HepG2 (cell line): ENCODE measurements around the gene GPR119. TPM values are rescaled to one million over a fixed set of nuclear protein-coding genes. Genes with fewer than 3 reads are reported as not detected.

Experiments
- AHDC1 ChIP-seq: sonication (generic); formaldehyde crosslinking; IDR thresholded peaks from 2 replicates; pipeline ENCODE4 v1.5.1; 2020; ENCODE audit warnings: mild to moderate bottlenecking, missing genetic modification reagents, borderline replicate concordance
- ATM ChIP-seq: fragments of 450-650 bp; IDR thresholded peaks from 2 replicates; pipeline ENCODE4 v1.7.1; 2017; ENCODE audit warnings: mild to moderate bottlenecking, borderline replicate concordance
- CREB1 ChIP-seq, 2 experiments: fragments of 450-650 bp in 1 of 2; IDR thresholded peaks; 2 replicates each; pipeline ENCODE4 v1.6.1; 2016 to 2017; ENCODE audit warnings: control low read depth in 1 of 2, mild to moderate bottlenecking in 1 of 2, missing compliant biosample characterization in 1 of 2, missing genetic modification characterization in 1 of 2
- HNF4G ChIP-seq, 2 experiments: sonication (generic) in 1 of 2; formaldehyde crosslinking in 1 of 2; IDR thresholded peaks; 2 replicates each; pipeline versions ENCODE4 v1.4.0 to v1.6.1; 2011 to 2020; ENCODE audit warnings: borderline replicate concordance in 2 of 2, low read depth in 2 of 2, mild to moderate bottlenecking in 2 of 2, low read length in 1 of 2, missing genetic modification reagents in 1 of 2, moderate library complexity in 1 of 2
- HNRNPK ChIP-seq: fragments of 200-400 bp; formaldehyde crosslinking; IDR thresholded peaks from 2 replicates; pipeline ENCODE4 v1.6.1; 2018; ENCODE audit warnings: low read length, low read depth, moderate library complexity, mild to moderate bottlenecking; ENCODE audit not compliant: poor library complexity, severe bottlenecking
- IRF2 ChIP-seq: IDR thresholded peaks from 2 replicates; pipeline ENCODE4 v1.6.1; 2018; ENCODE audit warnings: missing genetic modification reagents, missing compliant biosample characterization
- KDM1A ChIP-seq: IDR thresholded peaks from 2 replicates; pipeline ENCODE4 v1.6.1; 2016; ENCODE audit warnings: missing compliant biosample characterization
- ONECUT2 ChIP-seq: sonication (generic); formaldehyde crosslinking; IDR thresholded peaks from 2 replicates; pipeline ENCODE4 v1.4.0; 2020; ENCODE audit warnings: missing genetic modification reagents
- PCBP1 ChIP-seq: fragments of 200-400 bp; formaldehyde crosslinking; IDR thresholded peaks from 2 replicates; pipeline ENCODE4 v1.6.1; 2017; ENCODE audit warnings: mild to moderate bottlenecking, low read depth, low read length, borderline replicate concordance
- POLR2AphosphoS5 ChIP-seq: IDR thresholded peaks from 2 replicates; pipeline ENCODE4 v1.6.1; 2012; ENCODE audit warnings: low read depth, low read length
- SMAD3 ChIP-seq: sonication (generic); formaldehyde crosslinking; IDR thresholded peaks from 2 replicates; pipeline ENCODE4 v1.4.0; 2020; ENCODE audit warnings: missing genetic modification reagents
- SP2 ChIP-seq: sonication (generic); formaldehyde crosslinking; IDR thresholded peaks from 2 replicates; pipeline ENCODE4 v1.5.1; 2020; ENCODE audit warnings: mild to moderate bottlenecking, missing genetic modification reagents
- SP5 ChIP-seq: IDR thresholded peaks from 2 replicates; pipeline ENCODE4 v1.6.1; 2016; ENCODE audit warnings: low read depth, borderline replicate concordance
- STAT5B ChIP-seq: sonication (generic); formaldehyde crosslinking; IDR thresholded peaks from 2 replicates; pipeline ENCODE4 v1.4.0; 2020; ENCODE audit warnings: missing genetic modification reagents
- ZFP41 ChIP-seq: sonication (generic); formaldehyde crosslinking; IDR thresholded peaks from 2 replicates; pipeline ENCODE4 v1.4.0; 2020; ENCODE audit warnings: mild to moderate bottlenecking, missing genetic modification reagents, borderline replicate concordance
- ZMAT5 ChIP-seq: sonication (generic); formaldehyde crosslinking; IDR thresholded peaks from 2 replicates; pipeline ENCODE4 v1.5.0; 2020; ENCODE audit warnings: mild to moderate bottlenecking, low read depth, missing genetic modification reagents, borderline replicate concordance
- ZNF274 ChIP-seq: sonication (generic); formaldehyde crosslinking; IDR thresholded peaks from 2 replicates; pipeline ENCODE4 v1.5.1; 2020; ENCODE audit warnings: mild to moderate bottlenecking, missing genetic modification reagents
- ZNF317 ChIP-seq: sonication (generic); formaldehyde crosslinking; IDR thresholded peaks from 2 replicates; pipeline ENCODE4 v1.5.0; 2020; ENCODE audit warnings: mild to moderate bottlenecking, missing genetic modification reagents
- ZNF33B ChIP-seq: sonication (generic); formaldehyde crosslinking; IDR thresholded peaks from 2 replicates; pipeline ENCODE4 v1.5.1; 2020; ENCODE audit warnings: mild to moderate bottlenecking, missing genetic modification reagents
- ZNF44 ChIP-seq: sonication (generic); formaldehyde crosslinking; IDR thresholded peaks from 2 replicates; pipeline ENCODE4 v1.5.1; 2020; ENCODE audit warnings: mild to moderate bottlenecking, missing genetic modification reagents
- ZNF616 ChIP-seq: sonication (generic); formaldehyde crosslinking; IDR thresholded peaks from 2 replicates; pipeline ENCODE4 v1.5.0; 2020; ENCODE audit warnings: low read depth, mild to moderate bottlenecking, missing genetic modification reagents
- ZNF850 ChIP-seq: sonication (generic); formaldehyde crosslinking; conservative IDR thresholded peaks from 2 replicates; pipeline ENCODE4 v1.9.0; 2021; ENCODE audit warnings: mild to moderate bottlenecking, missing genetic modification reagents
- polyA plus RNA-seq, 8 experiments: library from polyadenylated mRNA; depleted of rRNA in 3 of 8; stranded (reverse) in 7 of 8; unstranded in 1 of 8; fragments of >200 nt; fragmentation: Illumina TruSeq in 4 of 8; extraction: Trizol in 4 of 8; gene quantifications; 2 replicates each; pipeline versions ENCODE4 v1.2.1 to v1.2.3, GENCODE V29; 2011 to 2016; ENCODE audit warnings: low read depth in 4 of 8, missing spikeins in 1 of 8, mixed read lengths in 1 of 8; ENCODE audit not compliant: insufficient read depth in 1 of 8
- total RNA-seq, 5 experiments: library from RNA; depleted of rRNA; stranded (reverse); fragments of >200 nt; fragmentation: Illumina TruSeq; extraction: Trizol; gene quantifications; 2 replicates each; pipeline ENCODE4 v1.2.3, GENCODE V29; 2016; ENCODE audit warnings: low read depth in 1 of 5
- TF ChIP-seq, protein P1 (sequence below): sonication (generic); formaldehyde crosslinking; conservative IDR thresholded peaks from 2 replicates; pipeline ENCODE4 v1.4.0; 2020; ENCODE audit warnings: missing genetic modification reagents

GPR119 gene
- total and polyA plus RNA-seq, 2 of the 13 experiments (the other 11 are each of a cell fraction or from before 2014, with no cell fraction given): 2.6 to 5.5 TPM

DNA sequence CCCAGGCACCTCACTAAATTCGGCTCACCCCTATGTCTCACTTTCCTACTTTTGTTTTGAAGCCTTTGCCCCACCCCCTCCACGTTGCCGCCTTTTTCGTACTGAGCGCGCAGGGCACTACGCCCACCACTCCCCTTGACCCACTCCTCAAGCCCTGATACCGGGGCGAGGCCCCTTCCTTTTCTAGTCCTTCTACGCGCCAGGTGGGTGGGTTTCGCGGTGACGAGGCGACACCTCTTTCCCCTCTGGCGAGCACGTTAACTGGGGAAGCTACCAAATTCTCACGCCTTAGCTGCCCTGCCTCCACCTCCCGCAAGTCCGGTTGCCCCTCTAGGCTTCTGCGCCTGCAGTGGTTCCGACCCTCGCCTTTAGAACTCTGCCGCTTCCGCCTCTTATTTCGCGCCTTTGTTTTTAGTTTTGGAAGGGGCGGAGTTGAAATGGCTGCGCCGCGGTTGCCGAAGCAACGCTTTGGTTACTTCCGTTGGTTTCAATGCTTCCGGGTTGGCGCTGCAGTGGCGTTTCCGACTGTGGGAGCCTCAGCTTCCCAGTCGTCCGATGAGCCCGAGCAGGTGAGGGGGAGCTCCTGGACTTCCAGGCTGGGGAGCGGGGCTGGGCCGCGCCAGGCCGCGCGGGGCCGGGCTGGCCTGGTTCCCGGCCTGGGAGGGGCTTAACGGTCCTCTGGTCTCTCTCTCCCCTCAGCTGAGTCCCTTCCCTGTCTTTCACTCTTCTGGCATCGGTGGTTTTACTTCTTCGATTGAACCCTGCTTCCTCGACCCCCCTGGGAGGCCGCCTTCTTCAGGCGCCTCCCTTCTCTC lies 45.9 kb downstream of the GPR119 start, which contains the start of gene SLC25A14 (continued):
- TF ChIP-seq IRF2 (CRISPR knock-in tag) (0 out of 2 replicates have a peak, but pooled peaks have one; percentile 32), ZNF44 (no peak), SP5 (CRISPR knock-in tag) (peak; percentile 68; the same call in 1 of the 2 replicates), POLR2AphosphoS5 (peak; percentile 63; the same call in 1 of the 2 replicates), KDM1A (CRISPR knock-in tag) (no peak), ZNF274 (no peak), ZMAT5 (CRISPR knock-in tag) (no peak), CREB1 (IDR thresholded peaks at IDR 0.05) (no peak), CREB1 (CRISPR knock-in tag; IDR thresholded peaks at IDR 0.05) (peak; percentile 33; the same call in 1 of the 2 replicates), STAT5B (CRISPR knock-in tag) (no peak), ZNF317 (CRISPR knock-in tag) (no peak), HNRNPK (no peak), AHDC1 (CRISPR knock-in tag) (no peak), ATM (no peak), PCBP1 (no peak), SMAD3 (no peak), SP2 (CRISPR knock-in tag) (no peak), ZNF616 (no peak), ZNF850 (no peak), ONECUT2 (CRISPR knock-in tag) (no peak), HNF4G (IDR thresholded peaks at IDR 0.05; ENCODE audit: borderline replicate concordance, low read depth, low read length) (no peak), HNF4G (CRISPR knock-in tag; IDR thresholded peaks at IDR 0.05; ENCODE audit: borderline replicate concordance, low read depth) (no peak), ZNF33B (CRISPR knock-in tag) (no peak), ZFP41 (CRISPR knock-in tag) (no peak)
- TF ChIP-seq, protein P1, sequence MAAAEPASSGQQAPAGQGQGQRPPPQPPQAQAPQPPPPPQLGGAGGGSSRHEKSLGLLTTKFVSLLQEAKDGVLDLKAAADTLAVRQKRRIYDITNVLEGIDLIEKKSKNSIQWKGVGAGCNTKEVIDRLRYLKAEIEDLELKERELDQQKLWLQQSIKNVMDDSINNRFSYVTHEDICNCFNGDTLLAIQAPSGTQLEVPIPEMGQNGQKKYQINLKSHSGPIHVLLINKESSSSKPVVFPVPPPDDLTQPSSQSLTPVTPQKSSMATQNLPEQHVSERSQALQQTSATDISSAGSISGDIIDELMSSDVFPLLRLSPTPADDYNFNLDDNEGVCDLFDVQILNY (CRISPR knock-in tag): peak; percentile 50; the same call in 1 of the 2 replicates
